ENCODE results near the gene PCSK9. TPM values are rescaled to one million over a fixed set of nuclear protein-coding genes. Genes with fewer than 3 reads are reported as not detected.

The PCSK9 gene
- polyA plus RNA-seq, 10 donors: 2.7 to 27.2 (median 4.8) TPM

GRCh38 chr1:55059302-55060132 is 20.2 kb downstream of the PCSK9 start:
- no peak for DNase-seq

- no peak for DNase-seq
Measured at GRCh38 chr1:55060133-55060999, 21.0 kb downstream of the PCSK9 start.

GRCh38 chr1:55061000-55061705 is 21.8 kb downstream of the PCSK9 start:
- no peak for DNase-seq

GRCh38 chr1:55061706-55062321 is 22.5 kb downstream of the PCSK9 start:
- DNase-seq: no peak

- DNase-seq: peak in 1 of 3 donors; percentile 50
Measured at GRCh38 chr1:55062801-55063576, 23.6 kb downstream of the PCSK9 start.

GRCh38 chr1:55063577-55063942 is 24.2 kb downstream of the PCSK9 start:
- DNase-seq: no peak

GRCh38 chr1:55064071-55064581 is 24.8 kb downstream of the PCSK9 start:
- DNase-seq: no peak

- DNase-seq: peak; percentile 38 to 59 (median 50)
Measured at GRCh38 chr1:55064861-55065263, 25.5 kb downstream of the PCSK9 start.

GRCh38 chr1:55065648-55066047 is 26.3 kb downstream of the PCSK9 start:
- DNase-seq: no peak

GRCh38 chr1:55067022-55067778 is 27.9 kb downstream of the PCSK9 start:
- DNase-seq: no peak

- DNase-seq: no peak
Measured at GRCh38 chr1:55067914-55068313, 28.6 kb downstream of the PCSK9 start.

- no peak for DNase-seq
Measured at GRCh38 chr1:55068638-55069037, 29.3 kb downstream of the PCSK9 start.

- DNase-seq: no peak
Measured at GRCh38 chr1:55069280-55069679, 29.9 kb downstream of the PCSK9 start.

GRCh38 chr1:55070293-55071164 is 31.2 kb downstream of the PCSK9 start:
- peak; percentile 59 to 69 (median 62) for DNase-seq

- peak in 1 of 3 donors; percentile 51 for DNase-seq
Measured at GRCh38 chr1:55071477-55071876, 32.1 kb downstream of the PCSK9 start.

GRCh38 chr1:55073187-55073916 is 34.0 kb downstream of the PCSK9 start:
- DNase-seq: no peak

GRCh38 chr1:55074455-55074854 is 35.1 kb downstream of the PCSK9 start:
- DNase-seq: no peak

- DNase-seq: no peak
Measured at GRCh38 chr1:55076356-55076755, 37.0 kb downstream of the PCSK9 start.
